Brain microvascular endothelial cell (primary cell): ENCODE data around the gene ENTPD8.
A peak's percentile ranks its signal among the peaks of the same experiment; 100 is the strongest.

ENCODE experiments used
- DNase-seq: peaks from one replicate; pipeline ENCODE4 v3.0.0-alpha.2; 2020
- H3K27ac ChIP-seq: fragments of 250-450 bp; sonication (Bioruptor Pico); 2 replicates; pipeline ENCODE4 v1.5.1; 2020; ENCODE audit warnings: mild to moderate bottlenecking, moderate library complexity
- H3K27me3 ChIP-seq: fragments of 250-450 bp; sonication (Bioruptor Pico); replicated peaks from 2 replicates; pipeline ENCODE4 v1.5.1; 2020; ENCODE audit warnings: mild to moderate bottlenecking
- H3K36me3 ChIP-seq: fragments of 250-450 bp; sonication (Bioruptor Pico); replicated peaks from 2 replicates; pipeline ENCODE4 v1.5.1; 2020; ENCODE audit warnings: mild to moderate bottlenecking
- H3K4me3 ChIP-seq: 2 replicates; pipeline ENCODE4 v1.5.1; 2011; ENCODE audit warnings: low read depth, mild to moderate bottlenecking, control low read depth, low read length, moderate library complexity
- in situ Hi-C: cut with HindIII; loops from 2 replicates; pipeline ENCODE4 v1.10.0; 2017; ENCODE audit warnings: low sequenced_read_pairs, low pct_ligation_motif_present
- TF ChIP-seq, protein P1 (sequence below): IDR thresholded peaks from 2 replicates; pipeline ENCODE4 v1.5.1; 2011; ENCODE audit warnings: low read depth, mild to moderate bottlenecking, moderate library complexity, low read length, control low read depth, inconsistent platforms; ENCODE audit errors: missing control alignments

ENTPD8 gene

GRCh38 chr9:137435980-137436760 lies 5.0 kb downstream of the ENTPD8 start:
- no peak overlapping the region for H3K4me3 ChIP-seq
- in situ Hi-C loops: no loop called here
- H3K36me3 ChIP-seq: no peaks in the 10 kb centered on the region
- no peaks in the 10 kb centered on the region for H3K27me3 ChIP-seq
- H3K27ac ChIP-seq: no peak overlapping the region
- peak; percentile 84 for DNase-seq
- TF ChIP-seq, protein P1, sequence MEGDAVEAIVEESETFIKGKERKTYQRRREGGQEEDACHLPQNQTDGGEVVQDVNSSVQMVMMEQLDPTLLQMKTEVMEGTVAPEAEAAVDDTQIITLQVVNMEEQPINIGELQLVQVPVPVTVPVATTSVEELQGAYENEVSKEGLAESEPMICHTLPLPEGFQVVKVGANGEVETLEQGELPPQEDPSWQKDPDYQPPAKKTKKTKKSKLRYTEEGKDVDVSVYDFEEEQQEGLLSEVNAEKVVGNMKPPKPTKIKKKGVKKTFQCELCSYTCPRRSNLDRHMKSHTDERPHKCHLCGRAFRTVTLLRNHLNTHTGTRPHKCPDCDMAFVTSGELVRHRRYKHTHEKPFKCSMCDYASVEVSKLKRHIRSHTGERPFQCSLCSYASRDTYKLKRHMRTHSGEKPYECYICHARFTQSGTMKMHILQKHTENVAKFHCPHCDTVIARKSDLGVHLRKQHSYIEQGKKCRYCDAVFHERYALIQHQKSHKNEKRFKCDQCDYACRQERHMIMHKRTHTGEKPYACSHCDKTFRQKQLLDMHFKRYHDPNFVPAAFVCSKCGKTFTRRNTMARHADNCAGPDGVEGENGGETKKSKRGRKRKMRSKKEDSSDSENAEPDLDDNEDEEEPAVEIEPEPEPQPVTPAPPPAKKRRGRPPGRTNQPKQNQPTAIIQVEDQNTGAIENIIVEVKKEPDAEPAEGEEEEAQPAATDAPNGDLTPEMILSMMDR: no peak

GRCh38 chr9:137435381-137435891 lies 5.7 kb downstream of the ENTPD8 start:
- no peak for DNase-seq
- TF ChIP-seq, protein P1: no peak
- in situ Hi-C loops: no loop called here
- H3K36me3 ChIP-seq: no peaks in the 10 kb centered on the region
- no peak overlapping the region for H3K4me3 ChIP-seq
- no peak overlapping the region for H3K27ac ChIP-seq
- H3K27me3 ChIP-seq: no peaks in the 10 kb centered on the region

DNA sequence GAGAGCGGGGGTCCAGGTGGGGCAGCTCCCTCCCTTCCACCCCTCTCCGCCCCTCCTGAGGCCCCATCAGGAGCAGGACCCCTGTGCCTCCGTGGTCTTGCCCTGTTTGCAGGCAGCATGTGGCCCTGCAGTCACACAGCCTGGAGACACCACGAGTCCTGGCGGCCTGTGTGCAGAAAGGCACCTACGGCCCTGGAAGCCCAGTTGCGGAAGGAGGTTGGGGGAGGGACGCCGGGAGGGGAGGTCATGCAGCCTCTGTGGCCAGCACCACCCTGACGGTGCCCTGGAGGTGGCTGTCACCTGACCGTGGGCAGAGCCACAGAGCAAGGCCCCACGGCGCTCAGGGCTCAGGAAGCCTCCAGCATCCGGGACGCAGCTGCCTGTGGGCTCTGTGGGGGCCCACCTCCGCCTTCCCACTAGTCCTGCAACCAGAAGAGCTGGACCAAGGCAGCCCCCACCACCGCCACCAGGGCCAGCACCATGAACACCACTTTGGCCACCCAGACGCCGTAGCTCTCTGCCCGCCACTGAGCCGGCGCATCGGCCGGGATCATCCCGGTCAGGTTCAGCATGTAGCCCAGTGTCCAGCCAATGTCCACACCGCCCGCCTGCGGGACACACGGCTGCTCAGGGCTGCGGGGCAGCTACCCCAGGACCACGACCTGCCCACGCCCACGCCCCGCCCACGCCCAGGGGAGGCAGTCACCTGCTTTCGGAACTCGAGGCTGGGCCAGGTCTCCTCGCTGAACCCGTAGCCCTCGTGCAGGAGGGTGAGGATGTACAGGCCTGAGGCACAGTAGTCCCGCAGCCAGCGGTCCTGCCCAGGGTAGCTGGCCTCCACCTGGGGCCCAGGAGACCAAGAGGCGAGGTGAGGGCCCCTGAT lies 6.4 kb downstream of the ENTPD8 start:
- H3K36me3 ChIP-seq: no peaks in the 10 kb centered on the region
- no peak for DNase-seq
- H3K27ac ChIP-seq: no peak overlapping the region
- H3K4me3 ChIP-seq: no peak overlapping the region
- TF ChIP-seq, protein P1: no peak
- in situ Hi-C loops: no loop called here
- H3K27me3 ChIP-seq: no peaks in the 10 kb centered on the region

GRCh38 chr9:137433916-137434431 lies 7.2 kb downstream of the ENTPD8 start:
- TF ChIP-seq, protein P1: no peak
- DNase-seq: no peak
- H3K27me3 ChIP-seq: no peaks in the 10 kb centered on the region

DNA sequence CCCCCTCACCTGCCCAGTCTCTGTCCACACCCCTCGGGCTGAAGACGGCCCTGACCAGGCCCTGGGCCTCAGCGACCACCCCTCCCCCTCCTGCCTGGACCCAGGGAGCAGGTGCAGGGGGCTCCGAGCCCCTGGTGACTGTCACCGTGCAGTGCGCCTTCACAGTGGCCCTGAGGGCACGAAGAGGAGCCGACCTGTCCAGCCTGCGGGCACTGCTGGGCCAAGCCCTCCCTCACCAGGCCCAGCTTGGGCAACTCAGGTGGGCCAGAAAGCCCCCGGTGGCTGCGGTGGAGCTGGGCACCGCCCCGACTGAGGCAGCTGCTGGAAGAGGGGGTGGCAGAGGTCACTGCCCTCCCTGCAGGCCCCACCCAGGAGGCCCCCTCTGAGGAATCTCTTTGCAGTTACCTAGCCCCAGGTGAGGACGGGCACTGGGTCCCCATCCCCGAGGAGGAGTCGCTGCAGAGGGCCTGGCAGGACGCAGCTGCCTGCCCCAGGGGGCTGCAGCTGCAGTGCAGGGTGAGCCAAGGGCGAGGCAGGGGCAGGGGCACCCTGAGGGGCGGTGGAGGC lies 7.7 kb downstream of the ENTPD8 start:
- in situ Hi-C loops: no loop called here

More at GRCh38 chr9:137433916-137434431, 7.2 kb downstream of the ENTPD8 start:
- Histone ChIP-seq H3K36me3 (no peaks in the 10 kb centered on the region), H3K27ac (no peak overlapping the region), H3K4me3 (no peak overlapping the region)
- in situ Hi-C loops: no loop called here

More for the DNA sequence above, 7.7 kb downstream of the ENTPD8 start:
- H3K27ac ChIP-seq: no peak overlapping the region
- no peaks in the 10 kb centered on the region for H3K36me3 ChIP-seq
- DNase-seq: no peak
- TF ChIP-seq, protein P1: no peak
- H3K4me3 ChIP-seq: no peak overlapping the region
- no peaks in the 10 kb centered on the region for H3K27me3 ChIP-seq
